MG63 (cell line): ENCODE measurements around the gene DHRSX. TPM values are rescaled to one million over a fixed set of nuclear protein-coding genes. Genes with fewer than 3 reads are reported as not detected.

Source experiments
- total RNA-seq: library from RNA; depleted of rRNA; stranded (reverse); fragments of >200 nt; shearing (Covaris generic); gene quantifications from 2 replicates; pipeline ENCODE4 v1.2.3, GENCODE V29; 2014; ENCODE audit warnings: low replicate concordance; rRNA removed

DHRSX gene
- total RNA-seq, 1 experiment from 2014 or later = 18.6 TPM

Other genes starting within 250 kb of the DHRSX start
- 58.1 and 59.7 TPM in 2 replicates for gene ZBED1, start within 50 bp of the DHRSX start, total RNA-seq
- 582 and 695 TPM in 2 replicates for gene CD99, start 190.3 kb upstream of the DHRSX start, total RNA-seq